HEK293 (cell line): ENCODE data around the gene ARID1A.
"Not testable (repeated sequence)": the region's sequence is repeated elsewhere in the genome, so short reads cannot be mapped to it uniquely, and the experiment has no call there.

Experiments used
- CTCF ChIA-PET: fragments of 350-600 bp; formaldehyde crosslinking; extraction: SDS; loops from one replicate; lab custom pipeline; 2021; ENCODE audit warnings: antibody characterized with exemption; lab: Yijun Ruan, JAX
- POLR2A ChIA-PET: fragments of 300-600 bp; formaldehyde crosslinking; extraction: SDS; loops from one replicate; lab custom pipeline; 2020; ENCODE audit warnings: antibody characterized with exemption, inconsistent platforms; lab: Yijun Ruan, JAX
- H3K27ac ChIP-seq: fragments of 200-500 bp; sonication (Bioruptor generic); 2 replicates; pipeline ENCODE4 v1.5.1; 2014; ENCODE audit warnings: low read depth, low read length, control low read depth, inconsistent platforms; ENCODE audit errors: extremely low read depth
- H3K36me3 ChIP-seq, 2 experiments: fragments of 200-500 bp in 1 of 2; sonication (Bioruptor generic) in 1 of 2; 1 replicate in 1 of 2; 2 replicates in 1 of 2; pipeline ENCODE4 v1.5.1; 2014 to 2017; ENCODE audit warnings: inconsistent platforms in 2 of 2, low read length in 2 of 2; ENCODE audit not compliant: control insufficient read depth in 2 of 2, insufficient read depth in 1 of 2
- H3K4me1 ChIP-seq: fragments of 200-500 bp; sonication (Bioruptor generic); 2 replicates; pipeline ENCODE4 v1.5.1; 2014; ENCODE audit warnings: mild to moderate bottlenecking, low read length, inconsistent platforms; ENCODE audit not compliant: control insufficient read depth, insufficient read depth
- H3K4me3 ChIP-seq: 2 replicates; pipeline ENCODE4 v1.5.1; 2011; ENCODE audit warnings: low read depth, mild to moderate bottlenecking, control low read depth, low read length, moderate library complexity
- H3K9me3 ChIP-seq: fragments of 200-500 bp; sonication (Bioruptor generic); 2 replicates; pipeline ENCODE4 v1.5.1; 2014; ENCODE audit warnings: low read depth, low read length, inconsistent platforms; ENCODE audit not compliant: control insufficient read depth, insufficient read depth
- ELK4 ChIP-seq: IDR thresholded peaks from 2 replicates; pipeline ENCODE4 v1.6.1; 2011; ENCODE audit warnings: mild to moderate bottlenecking, low read depth, low read length, borderline replicate concordance
- HOXC10 ChIP-seq: sonication (generic); formaldehyde crosslinking; IDR thresholded peaks from 2 replicates; pipeline ENCODE4 v1.8.1; 2023; ENCODE audit warnings: mild to moderate bottlenecking, missing genetic modification reagents
- INSM2 ChIP-seq: fragments of 450-650 bp; formaldehyde crosslinking; IDR thresholded peaks from 2 replicates; pipeline ENCODE4 v1.5.1; 2016; ENCODE audit warnings: missing biosample characterization, missing genetic modification characterization
- MEIS1 ChIP-seq: sonication (generic); formaldehyde crosslinking; IDR thresholded peaks from 2 replicates; pipeline ENCODE4 v1.8.1; 2022; ENCODE audit warnings: missing genetic modification reagents, mild to moderate bottlenecking, borderline replicate concordance
- REST ChIP-seq: fragments of 450-650 bp; formaldehyde crosslinking; IDR thresholded peaks from 2 replicates; pipeline ENCODE4 v1.5.1; 2016; ENCODE audit warnings: missing biosample characterization, missing genetic modification characterization
- SCRT1 ChIP-seq: fragments of 450-650 bp; formaldehyde crosslinking; IDR thresholded peaks from 2 replicates; pipeline ENCODE4 v1.5.1; 2016; ENCODE audit warnings: missing biosample characterization, missing genetic modification characterization, borderline replicate concordance
- ZBTB17 ChIP-seq: fragments of 450-650 bp; formaldehyde crosslinking; IDR thresholded peaks from 2 replicates; pipeline ENCODE4 v1.5.1; 2016; ENCODE audit warnings: missing biosample characterization, missing genetic modification characterization
- ZBTB21 ChIP-seq: fragments of 450-650 bp; formaldehyde crosslinking; IDR thresholded peaks from 2 replicates; pipeline ENCODE4 v1.5.1; 2017; ENCODE audit warnings: missing biosample characterization, missing genetic modification characterization
- ZBTB8A ChIP-seq: fragments of 450-650 bp; formaldehyde crosslinking; IDR thresholded peaks from 2 replicates; pipeline ENCODE4 v1.5.1; 2016; ENCODE audit warnings: missing biosample characterization, missing genetic modification characterization
- ZFHX2 ChIP-seq: fragments of 450-650 bp; formaldehyde crosslinking; conservative IDR thresholded peaks from 2 replicates; pipeline ENCODE4 v1.5.1; 2016; ENCODE audit warnings: missing biosample characterization, missing genetic modification characterization
- ZFP3 ChIP-seq: fragments of 450-650 bp; formaldehyde crosslinking; IDR thresholded peaks from 2 replicates; pipeline ENCODE4 v1.5.1; 2016; ENCODE audit warnings: low read depth, missing biosample characterization, missing genetic modification characterization
- ZIC2 ChIP-seq: fragments of 450-650 bp; formaldehyde crosslinking; IDR thresholded peaks from 2 replicates; pipeline ENCODE4 v1.5.1; 2016; ENCODE audit warnings: missing biosample characterization, missing genetic modification characterization
- ZNF112 ChIP-seq: fragments of 450-650 bp; formaldehyde crosslinking; IDR thresholded peaks from 2 replicates; pipeline ENCODE4 v1.5.0; 2017; ENCODE audit warnings: missing biosample characterization, missing genetic modification characterization
- ZNF140 ChIP-seq: fragments of 450-650 bp; formaldehyde crosslinking; IDR thresholded peaks from 2 replicates; pipeline ENCODE4 v1.5.1; 2016; ENCODE audit warnings: missing biosample characterization, missing genetic modification characterization
- ZNF16 ChIP-seq: fragments of 450-650 bp; formaldehyde crosslinking; IDR thresholded peaks from 2 replicates; pipeline ENCODE4 v1.5.1; 2016; ENCODE audit warnings: low read depth, missing biosample characterization, missing genetic modification characterization
- ZNF214 ChIP-seq: fragments of 450-650 bp; formaldehyde crosslinking; IDR thresholded peaks from 2 replicates; pipeline ENCODE4 v1.5.1; 2017; ENCODE audit warnings: missing biosample characterization, mild to moderate bottlenecking, missing genetic modification characterization, borderline replicate concordance
- ZNF335 ChIP-seq: fragments of 450-650 bp; formaldehyde crosslinking; conservative IDR thresholded peaks from 2 replicates; pipeline ENCODE4 v1.5.1; 2016; ENCODE audit warnings: missing biosample characterization, missing genetic modification characterization
- ZNF404 ChIP-seq: fragments of 450-650 bp; formaldehyde crosslinking; IDR thresholded peaks from 2 replicates; pipeline ENCODE4 v1.5.1; 2017; ENCODE audit warnings: missing biosample characterization, missing genetic modification characterization
- ZNF416 ChIP-seq: fragments of 450-650 bp; formaldehyde crosslinking; IDR thresholded peaks from 2 replicates; pipeline ENCODE4 v1.5.1; 2016; ENCODE audit warnings: missing biosample characterization, missing genetic modification characterization
- ZNF426 ChIP-seq: fragments of 450-650 bp; formaldehyde crosslinking; IDR thresholded peaks from 2 replicates; pipeline ENCODE4 v1.5.1; 2017; ENCODE audit warnings: missing biosample characterization, missing genetic modification characterization, mild to moderate bottlenecking, inconsistent platforms, moderate library complexity
- ZNF518A ChIP-seq: fragments of 450-650 bp; formaldehyde crosslinking; conservative IDR thresholded peaks from 2 replicates; pipeline ENCODE4 v1.5.1; 2016; ENCODE audit warnings: low read depth, missing biosample characterization, missing genetic modification characterization
- ZNF624 ChIP-seq: fragments of 450-650 bp; formaldehyde crosslinking; IDR thresholded peaks from 2 replicates; pipeline ENCODE4 v1.5.1; 2017; ENCODE audit warnings: missing biosample characterization, missing genetic modification characterization
- ZNF654 ChIP-seq: fragments of 450-650 bp; formaldehyde crosslinking; IDR thresholded peaks from 2 replicates; pipeline ENCODE4 v1.5.1; 2016; ENCODE audit warnings: low read depth, missing biosample characterization, missing genetic modification characterization
- ZNF660 ChIP-seq: fragments of 450-650 bp; IDR thresholded peaks from 2 replicates; pipeline ENCODE4 v1.5.1; 2018; ENCODE audit warnings: missing biosample characterization, mild to moderate bottlenecking, missing genetic modification characterization
- ZNF777 ChIP-seq: fragments of 450-650 bp; formaldehyde crosslinking; IDR thresholded peaks from 2 replicates; pipeline ENCODE4 v1.5.1; 2017; ENCODE audit warnings: missing biosample characterization, missing genetic modification characterization, borderline replicate concordance
- ZNF792 ChIP-seq: fragments of 450-650 bp; formaldehyde crosslinking; IDR thresholded peaks from 2 replicates; pipeline ENCODE4 v1.5.1; 2016; ENCODE audit warnings: missing biosample characterization, missing genetic modification characterization
- ZNF830 ChIP-seq: fragments of 450-650 bp; IDR thresholded peaks from 2 replicates; pipeline ENCODE4 v1.5.0; 2018; ENCODE audit warnings: missing biosample characterization, missing genetic modification characterization, low read depth, mild to moderate bottlenecking, moderate library complexity
- ZXDB ChIP-seq: fragments of 450-650 bp; formaldehyde crosslinking; IDR thresholded peaks from 2 replicates; pipeline ENCODE4 v1.5.1; 2016; ENCODE audit warnings: missing biosample characterization, missing genetic modification characterization

Gene ARID1A

GRCh38 chr1:26799479-26800142, 103.8 kb downstream of the ARID1A start (continued):
- TF ChIP-seq ZNF518A (tag by site-specific recombination) = no peak
- TF ChIP-seq ZFP3 (tag by site-specific recombination) = no peak
- no peak for TF ChIP-seq ZNF214
- TF ChIP-seq INSM2 (tag by site-specific recombination) = no peak
- peak; percentile 81 for TF ChIP-seq ZBTB21 (tag by site-specific recombination)
- no peak for TF ChIP-seq ZNF112 (tag by site-specific recombination)
- TF ChIP-seq ELK4 = no peak
- no peak for TF ChIP-seq ZNF777 (tag by site-specific recombination)
- TF ChIP-seq SCRT1 (tag by site-specific recombination) = no peak
- TF ChIP-seq ZNF416 = no peak
- no peak for TF ChIP-seq ZNF404 (tag by site-specific recombination)
- TF ChIP-seq ZNF335 (tag by site-specific recombination) = peak; percentile 67; the same call in 1 of the 2 replicates
- TF ChIP-seq ZNF16 (tag by site-specific recombination) = no peak
- no peak for TF ChIP-seq ZNF654 (tag by site-specific recombination)
- TF ChIP-seq ZNF140 = no peak
- no peak for TF ChIP-seq ZXDB (tag by site-specific recombination)
- no peak for TF ChIP-seq ZNF624 (tag by site-specific recombination)
- no peak for TF ChIP-seq MEIS1 (CRISPR knock-in tag)
- TF ChIP-seq ZNF660 (tag by site-specific recombination) = peak; percentile 73; the same call in 1 of the 2 replicates
- no peak for TF ChIP-seq ZBTB17 (tag by site-specific recombination)
- TF ChIP-seq ZBTB8A (tag by site-specific recombination) = no peak
- no peak for TF ChIP-seq ZNF792 (tag by site-specific recombination)
- TF ChIP-seq ZFHX2 (tag by site-specific recombination) = no peak
- TF ChIP-seq ZIC2 (tag by site-specific recombination) = no peak
- no peak for TF ChIP-seq ZNF830 (tag by site-specific recombination)
- TF ChIP-seq REST (tag by site-specific recombination) = no peak
- TF ChIP-seq ZNF426 (tag by site-specific recombination) = no peak
- TF ChIP-seq HOXC10 (CRISPR knock-in tag) = no peak
- TF ChIP-seq, all 188 proteins: peak for 19

GRCh38 chr1:26803932-26804331, 108.1 kb downstream of the ARID1A start:
- H3K9me3 ChIP-seq, H3K4me3 ChIP-seq, H3K27ac ChIP-seq, H3K36me3 ChIP-seq, POLR2A ChIA-PET, H3K4me1 ChIP-seq, CTCF ChIA-PET: not testable (repeated sequence)
